Mucosa of gallbladder (tissue), 1 donor: ENCODE results near the gene DISC1. TPM values are rescaled to one million over a fixed set of nuclear protein-coding genes. Genes with fewer than 3 reads are reported as not detected.
"Not testable (repeated sequence)": the region's sequence is repeated elsewhere in the genome, so short reads cannot be mapped to it uniquely, and the experiment has no call there.

Source experiments
- DNase-seq: peaks from one replicate; pipeline ENCODE4 v3.0.0-alpha.2; 2020; ENCODE audit warnings: low spot score
- total RNA-seq: library from RNA; stranded (reverse); gene quantifications from one replicate; pipeline ENCODE4 v1.2.1, GENCODE V29; 2021
- donor health status: DM: no; HTN: no; CAD: no.

DISC1 gene
- total RNA-seq, 1 donor from 2014 or later, result 10.8 TPM

DNA sequence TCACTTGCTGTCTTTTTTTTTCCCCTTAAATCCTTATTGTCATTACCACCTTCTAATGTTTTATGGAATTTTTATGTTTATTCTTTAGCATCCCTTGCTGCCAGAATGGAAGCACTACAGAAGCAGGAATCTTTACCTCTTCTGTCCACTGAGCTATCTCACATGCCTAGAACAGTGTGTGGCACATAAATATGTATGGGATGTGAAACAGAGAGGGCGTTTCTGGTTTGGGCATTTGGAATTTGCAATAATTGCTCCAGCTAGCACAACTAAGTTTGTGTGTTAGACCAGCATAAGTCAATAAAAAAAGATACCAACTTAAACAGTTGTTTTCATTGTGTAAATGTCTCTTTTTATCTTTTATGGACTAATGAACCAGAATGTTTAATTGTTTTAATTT is 330.8 kb downstream of the DISC1 start:
- DNase-seq, result no peak

GRCh38 chr1:231958448-231958847 is 331.9 kb downstream of the DISC1 start:
- no peak for DNase-seq

- DNase-seq, result no peak
Measured at GRCh38 chr1:231959225-231959884, 332.8 kb downstream of the DISC1 start.

- DNase-seq, result not testable (repeated sequence)
Measured at GRCh38 chr1:231961801-231962200, 335.2 kb downstream of the DISC1 start.

- DNase-seq, result no peak
Measured at GRCh38 chr1:231962636-231963035, 336.0 kb downstream of the DISC1 start.

DNA sequence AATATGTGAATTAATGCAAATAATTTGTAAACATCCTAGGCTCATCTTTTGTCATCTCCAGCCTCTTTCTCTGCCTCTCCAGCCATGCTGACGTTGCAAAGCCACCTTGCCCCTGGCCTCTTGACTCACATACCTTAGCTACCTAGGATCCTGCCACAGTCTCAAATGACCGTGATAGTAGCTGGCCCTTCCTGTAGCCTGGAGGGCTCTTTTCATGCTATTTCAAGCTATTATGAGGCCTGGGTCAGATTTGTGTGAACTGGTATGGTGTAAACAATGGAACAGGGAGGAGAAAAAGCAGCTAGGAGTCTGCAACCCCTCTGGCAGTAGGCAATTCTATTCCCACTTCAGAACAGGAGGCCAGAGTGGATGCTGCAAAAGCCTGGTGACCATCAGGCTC is 337.7 kb downstream of the DISC1 start:
- no peak for DNase-seq

DNA sequence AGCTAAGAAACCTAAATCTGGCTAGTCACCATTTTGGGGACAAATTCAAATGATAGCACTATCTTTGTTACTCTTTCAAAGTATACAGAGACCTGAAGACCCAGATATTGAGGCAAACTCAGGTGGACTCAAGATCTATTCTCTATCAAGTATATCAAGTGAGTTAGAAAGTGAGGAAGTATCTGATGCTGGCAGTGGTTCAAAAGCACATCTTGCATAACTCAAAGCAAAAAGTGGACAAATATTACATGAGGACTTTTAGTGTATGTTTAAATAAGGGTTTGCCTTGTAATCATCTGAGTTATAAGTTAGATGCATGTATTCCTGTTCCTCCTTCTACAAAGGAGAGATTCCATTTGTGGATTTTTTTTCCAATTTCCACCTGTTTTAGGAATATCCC is 338.4 kb downstream of the DISC1 start:
- no peak for DNase-seq

DNA sequence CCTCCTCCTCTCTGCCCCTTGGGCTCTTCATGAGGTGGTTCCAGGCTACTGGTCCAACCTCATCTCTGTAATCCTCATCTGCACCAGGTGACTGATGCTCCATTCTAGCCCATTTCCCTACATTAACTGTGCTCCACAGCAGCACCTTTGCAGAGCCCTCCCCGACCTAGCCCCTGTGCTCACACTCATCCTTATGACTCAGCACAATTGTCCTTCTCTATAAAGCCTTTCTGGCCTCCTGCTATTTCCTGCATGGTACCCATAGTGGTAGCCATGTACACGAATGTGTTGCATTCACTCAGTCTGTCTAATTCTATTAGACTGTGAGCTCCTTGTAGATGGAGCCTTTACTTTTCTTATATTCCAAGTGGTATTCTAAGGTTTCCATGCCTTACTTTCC is 339.0 kb downstream of the DISC1 start:
- no peak for DNase-seq

DNA sequence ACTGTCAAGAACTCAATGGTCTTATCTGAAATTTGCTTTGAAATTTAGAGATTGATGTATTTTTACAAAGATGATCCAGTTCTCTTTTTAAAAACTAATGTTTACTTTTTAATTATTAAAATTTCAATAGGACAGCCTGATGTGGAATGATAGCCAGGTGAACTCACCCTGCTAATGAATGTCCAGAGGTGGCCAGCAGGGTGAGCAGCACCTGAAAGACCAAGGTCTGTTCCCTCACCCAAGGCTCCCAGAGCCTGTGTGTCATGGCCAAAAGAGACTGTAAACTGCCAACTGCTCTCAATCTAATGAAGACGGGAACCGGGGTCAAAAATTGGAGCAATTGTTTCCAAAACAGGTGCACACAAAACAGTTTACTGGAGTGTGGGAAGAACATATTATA is 340.4 kb downstream of the DISC1 start:
- DNase-seq, result no peak

DNA sequence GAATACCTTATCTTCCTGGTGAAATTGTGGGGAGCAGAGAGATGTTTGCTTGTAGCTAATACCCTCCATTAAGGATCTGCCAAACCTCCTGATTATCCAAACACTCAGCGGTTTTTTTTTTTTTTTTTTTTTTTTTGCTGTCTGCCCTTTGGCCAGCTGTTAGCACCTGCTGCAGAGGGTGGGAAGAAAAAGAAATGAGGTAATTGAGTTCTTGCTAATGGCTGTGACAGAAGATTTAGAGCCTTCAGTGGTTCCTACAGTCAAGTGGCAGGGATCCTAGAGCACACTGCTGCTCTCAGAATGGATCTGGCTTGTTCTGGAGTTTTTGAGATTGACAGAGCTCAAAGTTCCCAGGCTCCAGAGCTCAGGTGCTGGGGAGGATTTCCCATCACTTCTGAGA is 342.5 kb downstream of the DISC1 start:
- DNase-seq, result no peak

GRCh38 chr1:231969761-231970160 is 343.2 kb downstream of the DISC1 start:
- not testable (repeated sequence) for DNase-seq

DNA sequence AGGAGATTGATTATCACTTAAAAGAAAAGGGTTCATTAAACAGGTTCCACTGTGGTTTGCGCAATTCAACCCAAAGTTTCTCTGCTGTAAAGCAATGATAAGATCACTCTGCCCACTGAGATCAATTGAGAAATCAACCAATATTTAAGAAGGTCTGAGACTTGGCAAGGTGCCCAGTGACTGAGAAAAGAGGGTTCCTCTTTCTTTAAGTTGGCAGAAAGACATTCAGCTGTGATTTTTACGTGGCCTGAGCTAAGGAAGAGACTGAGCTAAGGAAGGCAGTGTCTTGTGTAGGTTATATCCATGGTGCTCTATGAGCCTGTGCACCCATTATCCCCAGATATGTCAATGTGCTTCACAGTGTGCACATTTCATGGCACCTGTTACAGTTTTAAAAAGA is 344.1 kb downstream of the DISC1 start:
- peak; percentile 27 for DNase-seq

DNA sequence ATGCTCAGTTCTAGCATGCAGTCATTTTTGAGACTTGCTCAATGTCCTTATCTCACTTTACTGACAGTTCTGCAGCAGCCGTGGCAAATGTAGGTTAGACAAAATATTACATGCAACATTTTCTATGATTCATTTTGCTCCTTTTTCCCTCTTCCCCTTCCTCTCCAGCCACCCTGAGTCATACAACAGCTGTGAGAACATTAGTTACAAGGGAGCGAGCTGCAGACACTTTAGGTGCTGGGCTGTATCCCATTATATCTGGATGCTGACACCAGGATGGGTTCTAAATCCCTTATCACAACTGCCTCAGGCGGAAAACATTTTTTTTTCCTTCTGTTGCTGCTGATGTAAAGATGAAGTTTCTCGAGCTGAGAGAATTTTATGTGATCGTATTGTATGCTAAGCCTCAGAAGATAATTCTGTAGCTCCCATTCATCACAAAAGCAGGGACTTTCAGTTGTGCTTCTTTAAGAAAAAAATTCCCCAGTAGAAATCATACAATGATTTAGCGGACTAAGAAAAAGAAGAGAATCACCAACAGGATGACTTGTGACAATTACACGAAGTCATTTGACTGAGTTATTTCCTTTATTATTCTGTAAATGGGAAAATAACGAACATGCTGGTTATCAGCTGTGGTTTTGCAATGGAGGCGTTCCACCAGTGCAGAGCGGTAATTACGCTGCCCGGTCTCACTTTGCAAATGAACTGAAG is 345.0 kb downstream of the DISC1 start:
- DNase-seq, result no peak

DNA sequence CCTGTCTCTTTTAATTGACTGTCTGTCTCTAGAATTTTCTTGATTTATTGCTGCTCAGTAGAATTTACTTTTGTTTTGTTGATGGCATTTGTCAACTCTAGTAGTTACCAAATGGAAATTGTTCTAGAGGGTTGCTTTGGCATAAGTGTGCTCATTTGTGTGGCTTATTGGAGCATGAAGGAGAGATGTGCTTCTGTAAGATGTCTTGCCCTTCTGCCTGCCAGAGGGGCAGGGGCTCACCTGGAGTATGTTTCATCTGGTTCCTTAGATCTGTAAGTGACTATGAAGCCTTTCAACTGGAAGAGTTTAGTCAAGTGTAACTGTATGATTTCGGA is 345.5 kb downstream of the DISC1 start:
- no peak for DNase-seq

DNA sequence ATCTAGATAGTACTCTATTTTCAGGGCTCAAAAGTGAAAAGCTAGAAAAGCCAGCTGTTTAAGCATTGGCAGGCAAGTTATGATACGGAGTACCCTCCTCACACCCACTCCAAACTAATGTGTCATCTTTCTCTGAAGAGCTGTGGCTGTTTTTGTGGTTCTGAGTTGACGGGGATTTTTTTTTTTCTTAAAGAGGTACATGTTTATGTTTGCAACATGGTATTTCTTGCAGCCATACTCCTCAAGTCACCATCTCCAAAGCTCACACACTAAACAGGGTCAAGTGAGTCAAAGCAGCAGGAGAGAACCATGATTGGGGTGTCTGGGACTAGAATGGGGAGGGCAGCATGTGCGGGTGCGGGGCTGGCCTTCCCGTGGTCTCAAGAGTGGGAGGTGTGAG is 347.2 kb downstream of the DISC1 start:
- DNase-seq, result no peak

DNA sequence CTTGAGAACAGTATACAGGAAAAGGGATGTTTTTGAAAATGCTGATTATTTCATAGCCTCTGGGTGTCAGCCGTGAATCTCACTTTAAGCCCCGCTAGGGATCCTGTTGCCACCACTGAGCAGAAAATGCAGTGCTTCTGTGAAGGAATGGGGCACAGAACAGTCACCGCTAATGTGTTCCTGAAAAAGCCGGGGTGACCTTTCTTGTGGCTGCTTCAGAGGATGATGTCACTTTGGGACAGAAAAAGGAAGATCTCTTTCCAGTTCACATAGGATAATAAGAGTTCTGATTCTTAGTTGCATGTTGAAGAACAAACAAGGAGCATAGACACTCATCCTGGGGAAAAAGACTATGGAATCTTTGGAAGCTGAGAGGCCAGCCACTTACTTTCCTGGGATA is 349.6 kb downstream of the DISC1 start:
- DNase-seq, result no peak

DNA sequence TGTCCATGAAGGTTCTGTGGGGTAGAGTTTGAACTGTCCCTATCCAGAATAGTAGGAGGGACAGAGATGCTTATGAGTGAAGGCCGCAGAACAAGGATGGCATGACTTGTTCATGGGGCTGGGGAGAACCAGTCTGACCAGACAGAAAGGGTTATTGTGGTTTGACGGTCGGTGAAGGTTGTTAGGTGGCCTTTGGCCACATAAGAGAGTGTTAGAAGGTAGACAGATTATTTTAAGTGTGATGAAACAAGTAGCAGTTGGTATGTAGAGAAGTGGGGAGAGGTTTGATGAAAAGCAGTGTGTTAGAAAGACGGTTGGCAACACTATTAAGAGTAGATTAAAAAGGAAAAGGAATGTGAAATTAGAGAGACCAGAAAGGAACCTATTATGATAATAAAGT is 355.1 kb downstream of the DISC1 start:
- no peak for DNase-seq

DNA sequence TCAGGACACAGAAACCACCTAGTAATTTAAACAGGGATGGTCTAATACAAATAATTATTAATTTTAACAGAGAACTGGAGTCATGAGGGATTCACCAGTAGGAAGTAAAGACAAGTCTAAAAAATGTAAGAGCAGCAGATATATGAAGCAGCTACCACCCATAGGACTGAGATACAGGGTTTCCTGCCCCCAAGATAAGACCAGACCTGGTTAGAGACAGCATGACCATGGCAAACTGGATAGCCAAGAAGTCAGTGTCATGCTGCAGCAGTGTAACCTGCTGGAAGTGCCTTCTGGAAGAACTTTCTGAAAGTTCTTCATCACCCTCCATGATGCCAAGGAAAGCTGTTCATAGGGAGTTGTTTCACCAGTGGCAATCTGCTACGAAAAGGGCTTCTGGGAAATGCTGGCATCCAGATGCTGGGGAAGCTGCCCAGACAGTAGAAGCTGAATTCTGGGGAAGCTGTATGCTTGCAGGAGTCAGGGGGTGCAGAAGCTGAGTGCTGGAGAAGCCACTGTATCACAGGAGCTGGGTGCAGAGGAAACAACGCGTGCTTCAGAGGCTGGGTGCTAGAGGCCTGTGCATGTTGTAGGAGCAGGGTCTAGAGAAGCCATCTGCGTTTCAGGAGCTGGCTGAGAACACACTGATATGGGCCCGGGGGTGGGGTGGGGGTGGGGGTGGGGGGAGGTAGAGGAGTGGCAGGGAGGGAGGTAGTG is 356.4 kb downstream of the DISC1 start:
- no peak for DNase-seq

GRCh38 chr1:231983588-231984193 is 357.1 kb downstream of the DISC1 start:
- no peak for DNase-seq

DNA sequence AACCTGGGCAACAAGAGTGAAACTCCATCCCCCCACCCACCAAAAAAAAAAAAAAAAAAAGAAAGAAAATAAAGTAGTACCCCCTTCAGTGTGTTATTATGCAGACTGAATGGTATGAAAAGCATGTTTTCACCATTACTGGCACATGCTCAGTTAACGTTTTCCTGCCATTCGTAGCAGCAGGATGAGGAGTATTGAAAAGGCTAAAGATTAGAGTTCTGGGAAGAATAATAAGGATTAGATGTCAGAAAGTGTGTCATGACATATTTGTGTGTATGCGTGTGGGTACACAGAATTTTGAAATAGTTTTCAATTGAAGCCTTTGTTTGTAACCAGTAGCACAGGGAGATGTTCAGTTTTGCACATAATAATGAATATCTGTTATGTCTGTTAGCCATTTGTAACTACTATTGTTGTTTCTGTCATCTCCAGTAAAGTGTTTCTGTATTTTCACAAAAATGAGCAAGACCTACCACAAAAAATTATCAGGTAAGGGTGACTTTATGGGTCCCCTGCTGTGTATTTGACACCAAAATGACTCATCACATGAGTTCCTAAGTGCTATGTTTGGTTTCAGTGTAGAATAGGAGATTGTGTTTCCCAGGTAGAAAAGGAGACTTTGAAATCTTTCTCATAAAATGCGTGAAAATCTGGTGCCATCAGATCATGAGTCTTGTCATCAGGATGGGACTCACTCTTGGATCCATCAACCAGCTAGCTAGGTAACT is 358.9 kb downstream of the DISC1 start:
- DNase-seq, result no peak

GRCh38 chr1:231986631-231987336 is 360.2 kb downstream of the DISC1 start:
- peak; percentile 49 for DNase-seq
